ENCODE measurements around the gene SRPRA. TPM values are rescaled to one million over a fixed set of nuclear protein-coding genes. Genes with fewer than 3 reads are reported as not detected.
A peak's percentile ranks its signal among the peaks of the same experiment; 100 is the strongest.

SRPRA gene
- total and polyA plus RNA-seq, 2 donors (not counting 3 experiments of a cell fraction or from before 2014, with no cell fraction given): 104 to 116 TPM

DNA sequence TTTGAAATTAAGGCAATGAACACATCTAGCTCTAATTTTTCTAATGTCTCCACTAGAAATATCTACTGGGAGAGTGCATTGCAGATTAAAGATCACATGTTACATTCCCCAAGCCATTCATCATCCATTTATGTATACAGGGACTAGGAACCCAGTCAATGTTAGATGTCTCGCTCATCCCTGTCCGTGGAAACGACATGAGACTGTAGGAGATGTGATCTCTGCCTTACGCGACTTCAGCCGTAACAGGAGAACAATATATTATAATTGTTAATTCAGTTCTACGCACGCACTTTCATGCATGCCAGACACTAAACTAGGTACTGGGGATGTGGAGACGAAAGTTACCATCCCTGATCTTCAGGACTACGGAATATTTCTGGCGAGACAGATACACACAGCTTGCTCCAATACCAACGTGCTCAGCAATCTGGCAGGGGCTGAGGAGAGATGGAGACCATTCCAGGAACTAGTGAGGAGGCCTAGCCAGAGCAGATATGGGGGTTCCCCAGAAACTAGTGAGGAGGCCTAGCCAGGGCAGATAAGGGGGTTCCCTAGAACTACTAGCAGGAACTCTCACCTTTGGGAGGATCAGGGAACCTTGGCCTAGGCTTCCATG is 35.9 kb upstream of the SRPRA start:
- intact Hi-C loops (cut with micrococcal nuclease): loop anchor here (1.0 to 5.0 kb wide), 5 partner anchors 21 to 382 kb away; partner anchors contain the start of genes FAM118B, RPUSD4, SRPRA and TIRAP
- POLR2A ChIA-PET: interaction anchor here (0.7 to 1.0 kb wide), 2 partner anchors 24 to 36 kb away, joined by 3 to 4 read pairs; partner anchors contain the start of genes FOXRED1 and SRPRA
- CTCF ChIA-PET: interaction anchor here (1.0 to 10.7 kb wide), 5 partner anchors 51 to 1853 kb away, joined by 3 to 437 read pairs (median 4); partner anchors contain the start of gene ST3GAL4

More for the DNA sequence above, 35.9 kb upstream of the SRPRA start:
- FAIRE-seq: no peak
- no peaks in the 10 kb centered on the region for H3K79me2 ChIP-seq (ENCODE audit: control insufficient read depth, insufficient read depth, low read length)
- no peaks in the 10 kb centered on the region for H4K20me1 ChIP-seq (replicated peaks; ENCODE audit: control insufficient read depth, extremely low read depth, insufficient read depth, low read length)
- H3K27me3 ChIP-seq (ENCODE audit: control insufficient read depth in 2 of 2, insufficient read depth in 2 of 2, low read length in 2 of 2): no peaks in the 10 kb centered on the region
- BruUV-seq (replicated peaks): TSS peak; percentile 47
- no peaks in the 10 kb centered on the region for H3K9me1 ChIP-seq (replicated peaks; ENCODE audit: control insufficient read depth, extremely low read depth, insufficient read depth, low read length)
- no peak overlapping the region for H3K27ac ChIP-seq (ENCODE audit: insufficient read depth, low read depth, low read length)
- H3K4me3 ChIP-seq (replicated peaks in 1 of 3; ENCODE audit: insufficient read depth in 1 of 3, low read depth in 1 of 3, low read length in 3 of 3): peak overlapping the region in 2 of 3 experiments; percentile 35 to 74
- dilution Hi-C loops (cut with MboI; ENCODE audit: extremely low pct_ligation_motif_present, low sequenced_read_pairs): no loop called here
- TF ChIP-seq, protein P1, sequence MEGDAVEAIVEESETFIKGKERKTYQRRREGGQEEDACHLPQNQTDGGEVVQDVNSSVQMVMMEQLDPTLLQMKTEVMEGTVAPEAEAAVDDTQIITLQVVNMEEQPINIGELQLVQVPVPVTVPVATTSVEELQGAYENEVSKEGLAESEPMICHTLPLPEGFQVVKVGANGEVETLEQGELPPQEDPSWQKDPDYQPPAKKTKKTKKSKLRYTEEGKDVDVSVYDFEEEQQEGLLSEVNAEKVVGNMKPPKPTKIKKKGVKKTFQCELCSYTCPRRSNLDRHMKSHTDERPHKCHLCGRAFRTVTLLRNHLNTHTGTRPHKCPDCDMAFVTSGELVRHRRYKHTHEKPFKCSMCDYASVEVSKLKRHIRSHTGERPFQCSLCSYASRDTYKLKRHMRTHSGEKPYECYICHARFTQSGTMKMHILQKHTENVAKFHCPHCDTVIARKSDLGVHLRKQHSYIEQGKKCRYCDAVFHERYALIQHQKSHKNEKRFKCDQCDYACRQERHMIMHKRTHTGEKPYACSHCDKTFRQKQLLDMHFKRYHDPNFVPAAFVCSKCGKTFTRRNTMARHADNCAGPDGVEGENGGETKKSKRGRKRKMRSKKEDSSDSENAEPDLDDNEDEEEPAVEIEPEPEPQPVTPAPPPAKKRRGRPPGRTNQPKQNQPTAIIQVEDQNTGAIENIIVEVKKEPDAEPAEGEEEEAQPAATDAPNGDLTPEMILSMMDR (IDR thresholded peaks at IDR 0.05; ENCODE audit: extremely low read depth in 1 of 2, insufficient read depth in 1 of 2, low read depth in 1 of 2, low read length in 2 of 2): no peak
- TF ChIP-seq POLR2A (IDR thresholded peaks at IDR 0.05; ENCODE audit: low read depth, low read length) (no peak), GATA2 (IDR thresholded peaks at IDR 0.05; ENCODE audit: insufficient read depth, insufficient read length, low read depth, low read length) (no peak), FOS (IDR thresholded peaks at IDR 0.05; ENCODE audit: borderline replicate concordance, insufficient read depth, low read length) (no peak), MYC (IDR thresholded peaks at IDR 0.05; ENCODE audit: low read depth, low read length) (no peak), JUN (IDR thresholded peaks at IDR 0.05; ENCODE audit: borderline replicate concordance, insufficient read depth, insufficient read length, low read depth) (no peak), POLR2AphosphoS5 (IDR thresholded peaks at IDR 0.05; ENCODE audit: insufficient read depth, low read depth, low read length) (no peak), EZH2 (IDR thresholded peaks at IDR 0.05; ENCODE audit: borderline replicate concordance, low read depth, low read length, severe bottlenecking) (no peak)
- TF ChIP-seq, protein P2, sequence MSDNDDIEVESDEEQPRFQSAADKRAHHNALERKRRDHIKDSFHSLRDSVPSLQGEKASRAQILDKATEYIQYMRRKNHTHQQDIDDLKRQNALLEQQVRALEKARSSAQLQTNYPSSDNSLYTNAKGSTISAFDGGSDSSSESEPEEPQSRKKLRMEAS (IDR thresholded peaks at IDR 0.05; ENCODE audit: insufficient read depth, insufficient read length): no peak
- no peaks in the 10 kb centered on the region for H3K9me3 ChIP-seq (replicated peaks; ENCODE audit: control insufficient read depth, insufficient read depth, low read length)
- no peak for DNase-seq (ENCODE audit: low read depth, low spot score)
- H3K9ac ChIP-seq (replicated peaks; ENCODE audit: extremely low read depth, insufficient read depth, low read length): peak overlapping the region; percentile 83
- no peaks in the 10 kb centered on the region for H3K4me1 ChIP-seq (ENCODE audit: control insufficient read depth, extremely low read depth, insufficient read depth, low read length)
- H3K4me2 ChIP-seq (ENCODE audit: insufficient read depth, low read length): peak overlapping the region; percentile 53
- H2AFZ ChIP-seq (ENCODE audit: low read depth, low read length): peak overlapping the region; percentile 26
- no peaks in the 10 kb centered on the region for H3K36me3 ChIP-seq (ENCODE audit: control insufficient read depth in 2 of 2, extremely low read depth in 1 of 2, insufficient read depth in 2 of 2, low read length in 2 of 2)
